Fibroblast of lung (primary cell): Measurements from ENCODE around the gene ADGRA3. TPM values are rescaled to one million over a fixed set of nuclear protein-coding genes. Genes with fewer than 3 reads are reported as not detected.

Source experiments
- DNase-seq, 2 donors: peaks; one replicate each; pipeline versions ENCODE4 v3.0.0 to v3.0.0-alpha.2; 2010; ENCODE audit warnings: low read depth in 2 of 2
- H2AFZ ChIP-seq: 2 replicates; pipeline ENCODE4 v1.5.1; 2012; ENCODE audit warnings: low read length, control low read depth, inconsistent platforms
- H3K27ac ChIP-seq: 2 replicates; pipeline ENCODE4 v1.5.1; 2011; ENCODE audit warnings: low read length, control low read depth; ENCODE audit not compliant: insufficient read depth
- H3K27me3 ChIP-seq: 2 replicates; pipeline ENCODE4 v1.5.1; 2011; ENCODE audit warnings: mild to moderate bottlenecking, low read length; ENCODE audit not compliant: control insufficient read depth, insufficient read depth
- H3K36me3 ChIP-seq: 2 replicates; pipeline ENCODE4 v1.5.1; 2011; ENCODE audit warnings: low read length; ENCODE audit not compliant: control insufficient read depth, insufficient read depth
- H3K4me1 ChIP-seq: 2 replicates; pipeline ENCODE4 v1.5.1; 2011; ENCODE audit warnings: low read length; ENCODE audit not compliant: control insufficient read depth, insufficient read depth; ENCODE audit errors: extremely low read depth
- H3K4me2 ChIP-seq: 2 replicates; pipeline ENCODE4 v1.5.1; 2011; ENCODE audit warnings: low read length, control low read depth; ENCODE audit not compliant: insufficient read depth; ENCODE audit errors: extremely low read depth
- H3K4me3 ChIP-seq, 4 experiments: fragments of 200-600 bp in 1 of 4; sonication (generic) in 1 of 4; replicated peaks in 1 of 4; 2 replicates each; pipeline ENCODE4 v1.5.1; 2011 to 2016; ENCODE audit warnings: low read length in 4 of 4, low read depth in 3 of 4, mild to moderate bottlenecking in 3 of 4, control low read depth in 2 of 4, inconsistent platforms in 1 of 4, mixed read lengths in 1 of 4; ENCODE audit not compliant: insufficient read depth in 1 of 4; ENCODE audit errors: control extremely low read depth in 1 of 4
- H3K79me2 ChIP-seq: 2 replicates; pipeline ENCODE4 v1.5.1; 2012; ENCODE audit warnings: mild to moderate bottlenecking, low read length, inconsistent platforms; ENCODE audit not compliant: control insufficient read depth, insufficient read depth
- H3K9ac ChIP-seq: 2 replicates; pipeline ENCODE4 v1.5.1; 2011; ENCODE audit warnings: mild to moderate bottlenecking, low read length, control low read depth; ENCODE audit not compliant: insufficient read depth
- H3K9me3 ChIP-seq: 2 replicates; pipeline ENCODE4 v1.5.1; 2012; ENCODE audit warnings: low read depth, low read length; ENCODE audit not compliant: control insufficient read depth, insufficient read depth
- H4K20me1 ChIP-seq: 2 replicates; pipeline ENCODE4 v1.5.1; 2011; ENCODE audit warnings: low read length; ENCODE audit not compliant: control insufficient read depth, insufficient read depth; ENCODE audit errors: extremely low read depth
- EZH2 ChIP-seq: IDR thresholded peaks from 2 replicates; pipeline ENCODE4 v1.5.1; 2012; ENCODE audit warnings: low read length, control low read depth, mild to moderate bottlenecking; ENCODE audit errors: missing control alignments
- polyA plus RNA-seq, 2 donors: library from polyadenylated mRNA; depleted of rRNA in 1 of 2; stranded (reverse) in 1 of 2; unstranded in 1 of 2; fragments of >200 nt; gene quantifications; 2 replicates each; pipeline ENCODE4 v1.2.1, GENCODE V29; 2011 to 2012; ENCODE audit warnings: missing spikeins in 1 of 2
- total RNA-seq: library from RNA; depleted of rRNA; stranded (reverse); fragments of >200 nt; gene quantifications from 2 replicates; pipeline ENCODE4 v1.2.1, GENCODE V29; 2014
- TF ChIP-seq, protein P1 (sequence below), 2 donors: IDR thresholded peaks in 1 of 2; conservative IDR thresholded peaks in 1 of 2; 1 replicate in 1 of 2; 2 replicates in 1 of 2; pipeline ENCODE4 v1.5.1; 2011 to 2012; ENCODE audit warnings: low read length in 2 of 2, control low read depth in 1 of 2, inconsistent platforms in 1 of 2, low read depth in 1 of 2, mild to moderate bottlenecking in 1 of 2

ADGRA3 gene
- total and polyA plus RNA-seq, 2 donors (not counting 1 experiment from before 2014, with no cell fraction given) = 13.0 to 15.2 TPM

DNA sequence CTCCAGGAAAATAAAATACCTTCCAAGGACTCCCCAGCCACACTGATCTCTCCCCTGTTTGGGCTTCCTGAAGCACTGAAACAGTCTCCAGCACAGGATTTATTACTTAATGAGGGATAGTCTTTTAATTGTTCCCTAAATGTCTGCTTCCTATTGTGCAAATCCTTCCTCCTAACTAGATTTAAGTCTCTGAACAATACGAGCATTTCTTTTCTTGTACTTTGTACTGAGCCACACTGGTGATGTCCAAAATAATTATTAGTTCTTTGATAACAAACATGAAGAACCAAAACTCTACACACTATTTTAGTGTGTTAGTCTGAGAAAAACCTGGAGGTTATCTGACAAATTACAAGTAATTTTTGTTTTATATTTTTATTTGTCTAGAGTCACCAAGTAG, 5.1 kb downstream of the ADGRA3 start:
- no peak overlapping the region for H3K27ac ChIP-seq
- H4K20me1 ChIP-seq = no peaks in the 10 kb centered on the region
- no peaks in the 10 kb centered on the region for H3K9me3 ChIP-seq
- H3K4me1 ChIP-seq = peaks cover 6% of the 10 kb centered on the region
- TF ChIP-seq EZH2 = no peak
- TF ChIP-seq, protein P1, sequence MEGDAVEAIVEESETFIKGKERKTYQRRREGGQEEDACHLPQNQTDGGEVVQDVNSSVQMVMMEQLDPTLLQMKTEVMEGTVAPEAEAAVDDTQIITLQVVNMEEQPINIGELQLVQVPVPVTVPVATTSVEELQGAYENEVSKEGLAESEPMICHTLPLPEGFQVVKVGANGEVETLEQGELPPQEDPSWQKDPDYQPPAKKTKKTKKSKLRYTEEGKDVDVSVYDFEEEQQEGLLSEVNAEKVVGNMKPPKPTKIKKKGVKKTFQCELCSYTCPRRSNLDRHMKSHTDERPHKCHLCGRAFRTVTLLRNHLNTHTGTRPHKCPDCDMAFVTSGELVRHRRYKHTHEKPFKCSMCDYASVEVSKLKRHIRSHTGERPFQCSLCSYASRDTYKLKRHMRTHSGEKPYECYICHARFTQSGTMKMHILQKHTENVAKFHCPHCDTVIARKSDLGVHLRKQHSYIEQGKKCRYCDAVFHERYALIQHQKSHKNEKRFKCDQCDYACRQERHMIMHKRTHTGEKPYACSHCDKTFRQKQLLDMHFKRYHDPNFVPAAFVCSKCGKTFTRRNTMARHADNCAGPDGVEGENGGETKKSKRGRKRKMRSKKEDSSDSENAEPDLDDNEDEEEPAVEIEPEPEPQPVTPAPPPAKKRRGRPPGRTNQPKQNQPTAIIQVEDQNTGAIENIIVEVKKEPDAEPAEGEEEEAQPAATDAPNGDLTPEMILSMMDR (conservative IDR thresholded peaks at IDR 0.05 in 1 of 2, IDR thresholded peaks at IDR 0.05 in 1 of 2; ENCODE audit: low read depth in 1 of 2, low read length in 2 of 2) = no peak
- H3K9ac ChIP-seq = no peak overlapping the region
- H3K36me3 ChIP-seq = no peaks in the 10 kb centered on the region
- peaks cover 36% of the 10 kb centered on the region for H3K79me2 ChIP-seq
- DNase-seq = no peak
- H3K4me3 ChIP-seq = no peak overlapping the region
- H3K4me2 ChIP-seq = no peak overlapping the region
- H2AFZ ChIP-seq = no peak overlapping the region
- H3K27me3 ChIP-seq = no peaks in the 10 kb centered on the region

DNA sequence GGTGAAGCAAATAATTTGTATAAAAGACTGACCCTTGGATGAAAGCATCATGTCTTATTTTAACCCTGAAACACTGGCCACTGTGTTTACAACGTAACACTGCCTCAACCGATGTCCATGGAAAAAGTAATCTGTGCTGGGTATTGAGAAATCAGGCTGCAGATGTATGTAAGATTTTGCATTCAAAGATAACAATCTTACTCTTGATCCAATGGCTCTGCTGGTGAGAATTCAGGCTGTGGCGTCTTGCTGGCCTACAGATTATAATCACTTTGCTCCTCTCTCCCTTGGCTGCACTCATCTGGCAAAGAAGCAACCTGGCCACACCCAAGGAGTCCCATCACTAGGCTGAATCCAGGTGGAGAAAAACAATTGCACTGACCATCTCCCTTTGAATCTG, 7.5 kb downstream of the ADGRA3 start:
- peaks cover 6% of the 10 kb centered on the region for H3K4me1 ChIP-seq
- no peak for TF ChIP-seq EZH2
- TF ChIP-seq, protein P1 (conservative IDR thresholded peaks at IDR 0.05 in 1 of 2, IDR thresholded peaks at IDR 0.05 in 1 of 2; ENCODE audit: low read depth in 1 of 2, low read length in 2 of 2) = no peak
- H2AFZ ChIP-seq = no peak overlapping the region
- no peak overlapping the region for H3K27ac ChIP-seq
- DNase-seq = peak in 1 of 2 donors; percentile 77
- no peak overlapping the region for H3K4me2 ChIP-seq
- no peaks in the 10 kb centered on the region for H4K20me1 ChIP-seq
- peaks cover 44% of the 10 kb centered on the region for H3K79me2 ChIP-seq
- no peak overlapping the region for H3K9ac ChIP-seq
- no peaks in the 10 kb centered on the region for H3K36me3 ChIP-seq
- no peaks in the 10 kb centered on the region for H3K9me3 ChIP-seq
- no peaks in the 10 kb centered on the region for H3K27me3 ChIP-seq
- no peak overlapping the region for H3K4me3 ChIP-seq

DNA sequence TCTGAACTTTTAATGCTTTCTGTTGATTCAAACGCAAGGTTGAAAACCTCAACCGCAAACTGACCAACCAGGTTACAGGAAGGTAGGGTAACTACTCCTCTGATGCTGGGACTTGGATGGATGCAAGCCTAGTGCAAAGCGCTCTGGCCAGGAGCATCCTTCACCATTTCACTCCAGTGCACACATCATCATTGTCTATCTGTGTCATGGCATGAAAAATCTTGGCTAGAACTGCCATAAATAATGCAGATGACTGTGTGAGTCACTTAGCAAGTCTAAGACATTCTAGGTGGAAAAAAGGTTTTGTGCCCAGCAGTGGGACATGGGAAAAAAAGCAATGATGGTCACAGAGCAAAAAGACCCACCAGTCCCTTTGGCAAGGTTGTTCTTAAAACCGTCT, 10.9 kb downstream of the ADGRA3 start:
- peak in 1 of 2 donors; percentile 61 for DNase-seq
- Histone ChIP-seq H3K27ac (no peak overlapping the region), H4K20me1 (no peaks in the 10 kb centered on the region), H3K79me2 (peaks cover 28% of the 10 kb centered on the region), H3K36me3 (no peaks in the 10 kb centered on the region), H3K4me2 (no peak overlapping the region), H3K4me3 (no peak overlapping the region), H3K9ac (no peak overlapping the region), H3K4me1 (peaks cover 2% of the 10 kb centered on the region), H3K9me3 (no peaks in the 10 kb centered on the region), H2AFZ (no peak overlapping the region), H3K27me3 (no peaks in the 10 kb centered on the region)
- TF ChIP-seq EZH2 = no peak
- TF ChIP-seq, protein P1 (conservative IDR thresholded peaks at IDR 0.05 in 1 of 2, IDR thresholded peaks at IDR 0.05 in 1 of 2; ENCODE audit: low read depth in 1 of 2, low read length in 2 of 2) = no peak
